ENCODE data around the gene SLCO2B1.

Gene SLCO2B1

GRCh38 chr11:75240311-75241035 lies 89.6 kb downstream of the SLCO2B1 start, which contains the start of gene TPBGL (continued):
- TF ChIP-seq ZNF398 (tag by site-specific recombination; IDR thresholded peaks at IDR 0.05) (peak; percentile 82), ZNF76 (tag by site-specific recombination; IDR thresholded peaks at IDR 0.05; ENCODE audit: borderline replicate concordance, low read depth) (no peak), KLF9 (tag by site-specific recombination; IDR thresholded peaks at IDR 0.05; ENCODE audit: low read depth) (peak; percentile 63), SP3 (tag by site-specific recombination; IDR thresholded peaks at IDR 0.05) (peak; percentile 79), BCL11A (tag by site-specific recombination; IDR thresholded peaks at IDR 0.05; ENCODE audit: low read depth) (no peak), ZNF521 (tag by site-specific recombination; IDR thresholded peaks at IDR 0.05) (no peak), ZNF530 (tag by site-specific recombination; IDR thresholded peaks at IDR 0.05; ENCODE audit: low read depth) (no peak), KLF1 (tag by site-specific recombination; IDR thresholded peaks at IDR 0.05) (peak; percentile 40; the same call in 1 of the 2 replicates), ZNF426 (tag by site-specific recombination; IDR thresholded peaks at IDR 0.05) (no peak), ZIC2 (tag by site-specific recombination; IDR thresholded peaks at IDR 0.05) (peak; percentile 49; the same call in 1 of the 2 replicates), ZNF670 (tag by site-specific recombination; IDR thresholded peaks at IDR 0.05; ENCODE audit: low read depth) (no peak), ZNF514 (tag by site-specific recombination; IDR thresholded peaks at IDR 0.05) (no peak), ZNF341 (tag by site-specific recombination; IDR thresholded peaks at IDR 0.05; ENCODE audit: low read depth) (no peak), ZBTB26 (tag by site-specific recombination; optimal IDR thresholded peaks at IDR 0.05) (peak; percentile 47), ZNF174 (tag by site-specific recombination; IDR thresholded peaks at IDR 0.05) (no peak), GLIS1 (tag by site-specific recombination; IDR thresholded peaks at IDR 0.05) (peak; percentile 95), PRDM10 (tag by site-specific recombination; IDR thresholded peaks at IDR 0.05) (peak; percentile 52), MZF1 (tag by site-specific recombination; IDR thresholded peaks at IDR 0.05; ENCODE audit: borderline replicate concordance) (no peak), ZBTB49 (tag by site-specific recombination; IDR thresholded peaks at IDR 0.05; ENCODE audit: low read depth) (no peak)

Data from HEK293 (cell line).